Activated CD4-positive, alpha-beta T cell treated with anti-CD3 and anti-CD28 coated beads for 1 hour (primary cell): Measurements from ENCODE around the gene PLIN3.
"Not testable (repeated sequence)": the region's sequence is repeated elsewhere in the genome, so short reads cannot be mapped to it uniquely, and the experiment has no call there.

Source experiments
- DNase-seq: peaks from one replicate; pipeline ENCODE4 v3.0.0-alpha.2; 2020

PLIN3 gene

GRCh38 chr19:4889034-4889815, 21.8 kb upstream of the PLIN3 start:
- no peak for DNase-seq

GRCh38 chr19:4887803-4888202, 20.3 kb upstream of the PLIN3 start:
- not testable (repeated sequence) for DNase-seq

- not testable (repeated sequence) for DNase-seq
These were observed 17.5 kb upstream of the PLIN3 start for GRCh38 chr19:4884993-4885392.

- not testable (repeated sequence) for DNase-seq
These were observed 15.4 kb upstream of the PLIN3 start for GRCh38 chr19:4882874-4883273.

- DNase-seq = no peak
These were observed 11.6 kb upstream of the PLIN3 start for GRCh38 chr19:4879041-4879440.

GRCh38 chr19:4878491-4878968, 11.1 kb upstream of the PLIN3 start:
- DNase-seq = no peak

- no peak for DNase-seq
These were observed 10.5 kb upstream of the PLIN3 start for GRCh38 chr19:4877753-4878490.

GRCh38 chr19:4873930-4874329, 6.5 kb upstream of the PLIN3 start:
- no peak for DNase-seq

GRCh38 chr19:4871711-4872110, 4.2 kb upstream of the PLIN3 start:
- no peak for DNase-seq

- no peak for DNase-seq
These were observed 2.7 kb upstream of the PLIN3 start for GRCh38 chr19:4870025-4870700.

GRCh38 chr19:4868286-4868834, 893 bp upstream of the PLIN3 start:
- no peak for DNase-seq

GRCh38 chr19:4866595-4867424, 657 bp downstream of the PLIN3 start:
- DNase-seq = peak; percentile 15

- DNase-seq = no peak
These were observed 6.3 kb downstream of the PLIN3 start for GRCh38 chr19:4861147-4861546.

- DNase-seq = no peak
These were observed 7.8 kb downstream of the PLIN3 start for GRCh38 chr19:4859697-4860096.

- not testable (repeated sequence) for DNase-seq
These were observed 11.0 kb downstream of the PLIN3 start for GRCh38 chr19:4856468-4856867.

GRCh38 chr19:4853506-4853905, 14.0 kb downstream of the PLIN3 start:
- DNase-seq = not testable (repeated sequence)

GRCh38 chr19:4852484-4852883, 15.0 kb downstream of the PLIN3 start:
- no peak for DNase-seq

- DNase-seq = peak; percentile 58
These were observed 15.7 kb downstream of the PLIN3 start for GRCh38 chr19:4851551-4852290.

- DNase-seq = no peak
These were observed 18.4 kb downstream of the PLIN3 start for GRCh38 chr19:4849019-4849418.

GRCh38 chr19:4847190-4847973, 20.1 kb downstream of the PLIN3 start:
- DNase-seq = no peak

- not testable (repeated sequence) for DNase-seq
These were observed 21.5 kb downstream of the PLIN3 start for GRCh38 chr19:4845975-4846374.
